Measurements from ENCODE around the gene NADK. TPM values are rescaled to one million over a fixed set of nuclear protein-coding genes. Genes with fewer than 3 reads are reported as not detected.
A peak's percentile ranks its signal among the peaks of the same experiment; 100 is the strongest.

NADK gene
- total RNA-seq, 1 donor from 2014 or later: 84.5 TPM

- intact Hi-C loops (cut with micrococcal nuclease): loop anchor here (5.0 kb wide), 3 partner anchors 40 to 125 kb away; partner anchors contain the start of gene GNB1
- Mint-ChIP-seq H3K4me1 (ENCODE audit: low read depth) (peaks cover 30% of the 10 kb centered on the region), H3K9me3 (no peaks in the 10 kb centered on the region), H3K27me3 (ENCODE audit: low read depth) (no peaks in the 10 kb centered on the region), H3K4me3 (ENCODE audit: low read depth) (no peak overlapping the region), H3K27ac (peak overlapping the region; percentile 22), H3K36me3 (ENCODE audit: low read depth) (peaks cover 26% of the 10 kb centered on the region)
- DNase-seq (ENCODE audit: low spot score): no peak
Measured at GRCh38 chr1:1782399-1783221, 4.3 kb upstream of the NADK start.

GRCh38 chr1:1781526-1781903 is 3.2 kb upstream of the NADK start:
- Mint-ChIP-seq H3K4me3 (ENCODE audit: low read depth) (no peak overlapping the region), H3K27ac (peak overlapping the region; percentile 83), H3K4me1 (ENCODE audit: low read depth) (peaks cover 37% of the 10 kb centered on the region), H3K27me3 (ENCODE audit: low read depth) (no peaks in the 10 kb centered on the region), H3K36me3 (ENCODE audit: low read depth) (peaks cover 19% of the 10 kb centered on the region), H3K9me3 (no peaks in the 10 kb centered on the region)
- intact Hi-C loops (cut with micrococcal nuclease): loop anchor here (5.0 kb wide), 3 partner anchors 41 to 126 kb away; partner anchors contain the start of gene GNB1
- no peak for DNase-seq (ENCODE audit: low spot score)

GRCh38 chr1:1780598-1781525 is 2.6 kb upstream of the NADK start:
- DNase-seq (ENCODE audit: low spot score): no peak
- Mint-ChIP-seq H3K4me3 (ENCODE audit: low read depth) (peak overlapping the region; percentile 74), H3K4me1 (ENCODE audit: low read depth) (peaks cover 42% of the 10 kb centered on the region), H3K36me3 (ENCODE audit: low read depth) (peaks cover 17% of the 10 kb centered on the region), H3K9me3 (no peaks in the 10 kb centered on the region), H3K27ac (peak overlapping the region; percentile 83), H3K27me3 (ENCODE audit: low read depth) (no peaks in the 10 kb centered on the region)
- intact Hi-C loops (cut with micrococcal nuclease): loop anchor here (5.0 kb wide), 3 partner anchors 41 to 126 kb away; partner anchors contain the start of gene GNB1

- DNase-seq (ENCODE audit: low spot score): peak; percentile 62
Measured at GRCh38 chr1:1779691-1780597, 1.7 kb upstream of the NADK start.

GRCh38 chr1:1779320-1779675 is 1.0 kb upstream of the NADK start:
- Mint-ChIP-seq H3K36me3 (ENCODE audit: low read depth) (peaks cover 21% of the 10 kb centered on the region), H3K4me1 (ENCODE audit: low read depth) (peaks cover 46% of the 10 kb centered on the region), H3K9me3 (no peaks in the 10 kb centered on the region), H3K27ac (peak overlapping the region; percentile 83), H3K4me3 (ENCODE audit: low read depth) (peak overlapping the region; percentile 74), H3K27me3 (ENCODE audit: low read depth) (no peaks in the 10 kb centered on the region)
- DNase-seq (ENCODE audit: low spot score): no peak
- intact Hi-C loops (cut with micrococcal nuclease): no loop called here

More at GRCh38 chr1:1779691-1780597, 1.7 kb upstream of the NADK start:
- Mint-ChIP-seq H3K27ac (peak overlapping the region; percentile 83), H3K4me3 (ENCODE audit: low read depth) (peak overlapping the region; percentile 74), H3K27me3 (ENCODE audit: low read depth) (no peaks in the 10 kb centered on the region), H3K9me3 (no peaks in the 10 kb centered on the region), H3K4me1 (ENCODE audit: low read depth) (peaks cover 46% of the 10 kb centered on the region), H3K36me3 (ENCODE audit: low read depth) (peaks cover 16% of the 10 kb centered on the region)
- intact Hi-C loops (cut with micrococcal nuclease): loop anchor here (5.0 kb wide), 3 partner anchors 42 to 127 kb away; partner anchors contain the start of gene GNB1

GRCh38 chr1:1778663-1779319 is 521 bp upstream of the NADK start:
- Mint-ChIP-seq H3K36me3 (ENCODE audit: low read depth) (peaks cover 23% of the 10 kb centered on the region), H3K27ac (peak overlapping the region; percentile 83), H3K4me1 (ENCODE audit: low read depth) (peaks cover 46% of the 10 kb centered on the region), H3K27me3 (ENCODE audit: low read depth) (no peaks in the 10 kb centered on the region), H3K4me3 (ENCODE audit: low read depth) (peak overlapping the region; percentile 74), H3K9me3 (no peaks in the 10 kb centered on the region)
- intact Hi-C loops (cut with micrococcal nuclease): no loop called here
- peak; percentile 81 for DNase-seq (ENCODE audit: low spot score)

- intact Hi-C loops (cut with micrococcal nuclease): no loop called here
Measured at GRCh38 chr1:1777583-1777899, 729 bp downstream of the NADK start.

GRCh38 chr1:1776672-1777582 is 1.3 kb downstream of the NADK start:
- intact Hi-C loops (cut with micrococcal nuclease): no loop called here
- H3K36me3 Mint-ChIP-seq (ENCODE audit: low read depth): peaks cover 34% of the 10 kb centered on the region
- no peak for DNase-seq (ENCODE audit: low spot score)
- H3K4me3 Mint-ChIP-seq (ENCODE audit: low read depth): peak overlapping the region; percentile 90
- peaks cover 41% of the 10 kb centered on the region for H3K4me1 Mint-ChIP-seq (ENCODE audit: low read depth)
- no peaks in the 10 kb centered on the region for H3K27me3 Mint-ChIP-seq (ENCODE audit: low read depth)
- peaks cover 3% of the 10 kb centered on the region for H3K9me3 Mint-ChIP-seq
- peak overlapping the region; percentile 85 for H3K27ac Mint-ChIP-seq

More at GRCh38 chr1:1777583-1777899, 729 bp downstream of the NADK start:
- H3K27ac Mint-ChIP-seq: peak overlapping the region; percentile 85
- peaks cover 28% of the 10 kb centered on the region for H3K36me3 Mint-ChIP-seq (ENCODE audit: low read depth)
- H3K4me3 Mint-ChIP-seq (ENCODE audit: low read depth): peak overlapping the region; percentile 90
- H3K4me1 Mint-ChIP-seq (ENCODE audit: low read depth): peaks cover 41% of the 10 kb centered on the region
- H3K27me3 Mint-ChIP-seq (ENCODE audit: low read depth): no peaks in the 10 kb centered on the region
- H3K9me3 Mint-ChIP-seq: no peaks in the 10 kb centered on the region
- no peak for DNase-seq (ENCODE audit: low spot score)

- Mint-ChIP-seq H3K27me3 (ENCODE audit: low read depth) (no peaks in the 10 kb centered on the region), H3K4me1 (ENCODE audit: low read depth) (peaks cover 31% of the 10 kb centered on the region), H3K27ac (peak overlapping the region; percentile 20), H3K36me3 (ENCODE audit: low read depth) (peaks cover 45% of the 10 kb centered on the region), H3K4me3 (ENCODE audit: low read depth) (peak overlapping the region; percentile 23), H3K9me3 (peaks cover 11% of the 10 kb centered on the region)
- intact Hi-C loops (cut with micrococcal nuclease): no loop called here
- DNase-seq (ENCODE audit: low spot score): no peak
Measured at GRCh38 chr1:1775327-1776226, 2.7 kb downstream of the NADK start.

GRCh38 chr1:1773874-1774273 is 4.4 kb downstream of the NADK start:
- Mint-ChIP-seq H3K27me3 (ENCODE audit: low read depth) (no peaks in the 10 kb centered on the region), H3K4me1 (ENCODE audit: low read depth) (peaks cover 16% of the 10 kb centered on the region), H3K9me3 (peaks cover 18% of the 10 kb centered on the region), H3K4me3 (ENCODE audit: low read depth) (no peak overlapping the region), H3K27ac (no peak overlapping the region), H3K36me3 (ENCODE audit: low read depth) (peaks cover 58% of the 10 kb centered on the region)
- DNase-seq (ENCODE audit: low spot score): no peak
- intact Hi-C loops (cut with micrococcal nuclease): no loop called here
